Measurements from ENCODE around the gene SPIRE2.

Gene SPIRE2

GRCh38 chr16:89900885-89901284 lies 72.6 kb downstream of the SPIRE2 start:
- TF ChIP-seq, protein P1, sequence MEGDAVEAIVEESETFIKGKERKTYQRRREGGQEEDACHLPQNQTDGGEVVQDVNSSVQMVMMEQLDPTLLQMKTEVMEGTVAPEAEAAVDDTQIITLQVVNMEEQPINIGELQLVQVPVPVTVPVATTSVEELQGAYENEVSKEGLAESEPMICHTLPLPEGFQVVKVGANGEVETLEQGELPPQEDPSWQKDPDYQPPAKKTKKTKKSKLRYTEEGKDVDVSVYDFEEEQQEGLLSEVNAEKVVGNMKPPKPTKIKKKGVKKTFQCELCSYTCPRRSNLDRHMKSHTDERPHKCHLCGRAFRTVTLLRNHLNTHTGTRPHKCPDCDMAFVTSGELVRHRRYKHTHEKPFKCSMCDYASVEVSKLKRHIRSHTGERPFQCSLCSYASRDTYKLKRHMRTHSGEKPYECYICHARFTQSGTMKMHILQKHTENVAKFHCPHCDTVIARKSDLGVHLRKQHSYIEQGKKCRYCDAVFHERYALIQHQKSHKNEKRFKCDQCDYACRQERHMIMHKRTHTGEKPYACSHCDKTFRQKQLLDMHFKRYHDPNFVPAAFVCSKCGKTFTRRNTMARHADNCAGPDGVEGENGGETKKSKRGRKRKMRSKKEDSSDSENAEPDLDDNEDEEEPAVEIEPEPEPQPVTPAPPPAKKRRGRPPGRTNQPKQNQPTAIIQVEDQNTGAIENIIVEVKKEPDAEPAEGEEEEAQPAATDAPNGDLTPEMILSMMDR (IDR thresholded peaks at IDR 0.05; ENCODE audit: insufficient read depth, missing control alignments), result no peak
- DNase-seq (ENCODE audit: insufficient read length, low spot score), result no peak
- no peak for FAIRE-seq

DNA sequence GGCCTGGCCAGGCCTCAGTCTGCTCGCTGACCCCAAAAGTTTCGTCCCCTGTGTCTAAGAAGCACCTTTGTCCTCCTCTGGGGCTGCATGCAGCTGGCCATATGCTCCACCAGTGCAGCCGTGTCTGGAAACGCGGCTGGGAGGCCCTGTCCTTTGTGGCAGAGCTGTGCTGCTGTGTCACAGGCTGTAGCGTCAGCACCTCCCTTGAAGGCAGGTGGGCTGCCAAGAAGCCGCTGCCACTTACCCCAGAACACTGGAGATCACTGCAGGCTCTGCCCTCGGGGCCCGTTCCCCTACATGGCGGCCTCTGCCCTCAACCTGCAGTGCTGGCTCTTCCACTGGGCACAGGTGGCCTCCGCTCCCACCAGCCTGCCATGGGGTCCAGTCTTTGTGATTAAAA lies 74.7 kb downstream of the SPIRE2 start:
- no peak for FAIRE-seq
- TF ChIP-seq, protein P1 (IDR thresholded peaks at IDR 0.05; ENCODE audit: insufficient read depth, missing control alignments), result no peak
- DNase-seq (ENCODE audit: insufficient read length, low spot score), result no peak

GRCh38 chr16:89903908-89904515 lies 75.7 kb downstream of the SPIRE2 start:
- DNase-seq (ENCODE audit: insufficient read length, low spot score) (no peak), FAIRE-seq (no peak)
- TF ChIP-seq, protein P1 (IDR thresholded peaks at IDR 0.05; ENCODE audit: insufficient read depth, missing control alignments), result no peak

- DNase-seq (ENCODE audit: insufficient read length, low spot score), result no peak
- FAIRE-seq, result no peak
- TF ChIP-seq, protein P1 (IDR thresholded peaks at IDR 0.05; ENCODE audit: insufficient read depth, missing control alignments), result no peak
These were observed 76.6 kb downstream of the SPIRE2 start for GRCh38 chr16:89904606-89905510.

GRCh38 chr16:89905511-89906139 lies 77.3 kb downstream of the SPIRE2 start:
- DNase-seq (ENCODE audit: insufficient read length, low spot score) (no peak), FAIRE-seq (no peak)
- TF ChIP-seq, protein P1 (IDR thresholded peaks at IDR 0.05; ENCODE audit: insufficient read depth, missing control alignments), result no peak

DNA sequence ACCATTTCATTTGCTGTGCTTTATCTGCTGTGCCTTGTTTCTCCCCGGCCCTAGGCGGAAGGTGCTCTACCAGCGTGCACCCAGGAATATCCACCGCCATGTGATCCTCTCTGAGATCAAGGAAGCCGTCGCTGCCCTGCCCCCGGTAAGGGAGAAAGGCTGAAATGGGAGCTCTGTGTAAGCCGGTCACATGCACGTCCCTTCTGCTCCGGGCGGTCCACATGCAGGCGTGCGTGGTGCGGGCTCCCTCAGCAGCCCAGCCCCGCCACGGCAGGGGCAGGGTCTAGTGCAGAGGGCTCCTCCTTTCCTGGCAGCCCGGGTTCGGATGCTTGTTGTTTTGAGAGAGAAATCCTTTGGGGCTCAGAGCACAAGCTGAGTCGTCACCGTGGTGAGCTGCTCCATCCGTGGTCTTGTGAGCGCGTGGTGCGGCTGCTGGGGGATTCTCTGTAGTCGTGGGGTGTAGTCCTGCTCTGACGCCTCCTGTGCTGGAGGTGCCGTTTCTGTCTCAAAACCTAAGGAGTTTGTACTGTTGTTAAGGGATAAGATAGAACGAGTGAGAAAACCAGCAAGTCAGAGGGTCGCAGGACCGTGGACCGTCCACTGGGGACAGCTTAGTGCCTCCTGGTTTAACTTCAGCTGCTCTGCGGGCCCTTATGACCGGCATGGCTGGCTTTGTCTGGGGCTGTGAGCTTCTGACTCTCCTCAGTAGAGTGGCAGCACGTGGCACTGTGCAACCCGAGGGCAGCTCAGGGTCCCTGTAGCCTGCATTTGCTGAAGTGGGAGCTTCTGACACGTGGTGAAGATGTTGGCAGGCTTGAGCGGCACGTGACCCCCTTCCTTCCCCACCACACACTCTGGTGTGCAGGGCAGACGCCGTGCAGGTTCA lies 78.1 kb downstream of the SPIRE2 start:
- FAIRE-seq, result no peak
- no peak for DNase-seq (ENCODE audit: insufficient read length, low spot score)
- TF ChIP-seq, protein P1 (IDR thresholded peaks at IDR 0.05; ENCODE audit: insufficient read depth, missing control alignments), result no peak

All from D721Med (cell line).